Effector memory CD4-positive, alpha-beta T cell (primary cell): ENCODE measurements around the gene SLC22A6.
A peak's percentile ranks its signal among the peaks of the same experiment; 100 is the strongest.

Experiments used
- DNase-seq, 3 donors: peaks; one replicate each; pipeline ENCODE4 v3.0.0-alpha.2; 2020
- H3K27ac ChIP-seq: 2 replicates; pipeline ENCODE4 v1.7.0; 2013; ENCODE audit warnings: mild to moderate bottlenecking, low read length, moderate library complexity; ENCODE audit not compliant: insufficient read depth, poor library complexity, severe bottlenecking
- H3K27me3 ChIP-seq: replicated peaks from 2 replicates; pipeline ENCODE4 v1.7.0; 2013; ENCODE audit warnings: mild to moderate bottlenecking, low read length; ENCODE audit not compliant: insufficient read depth, control insufficient read depth, poor library complexity, severe bottlenecking
- H3K36me3 ChIP-seq: 2 replicates; pipeline ENCODE4 v1.7.0; 2013; ENCODE audit warnings: mild to moderate bottlenecking, low read length, moderate library complexity; ENCODE audit not compliant: control insufficient read depth, insufficient read depth
- H3K4me1 ChIP-seq: 2 replicates; pipeline ENCODE4 v1.7.0; 2013; ENCODE audit warnings: low read length, mild to moderate bottlenecking; ENCODE audit not compliant: control insufficient read depth, insufficient read depth, poor library complexity, severe bottlenecking
- H3K4me3 ChIP-seq: 2 replicates; pipeline ENCODE4 v1.7.0; 2013; ENCODE audit warnings: low read length, low read depth, mild to moderate bottlenecking; ENCODE audit not compliant: insufficient read depth, poor library complexity, severe bottlenecking
- H3K9me3 ChIP-seq: 2 replicates; pipeline ENCODE4 v1.7.0; 2013; ENCODE audit warnings: mild to moderate bottlenecking, low read length, moderate library complexity; ENCODE audit not compliant: control insufficient read depth

The SLC22A6 gene

DNA sequence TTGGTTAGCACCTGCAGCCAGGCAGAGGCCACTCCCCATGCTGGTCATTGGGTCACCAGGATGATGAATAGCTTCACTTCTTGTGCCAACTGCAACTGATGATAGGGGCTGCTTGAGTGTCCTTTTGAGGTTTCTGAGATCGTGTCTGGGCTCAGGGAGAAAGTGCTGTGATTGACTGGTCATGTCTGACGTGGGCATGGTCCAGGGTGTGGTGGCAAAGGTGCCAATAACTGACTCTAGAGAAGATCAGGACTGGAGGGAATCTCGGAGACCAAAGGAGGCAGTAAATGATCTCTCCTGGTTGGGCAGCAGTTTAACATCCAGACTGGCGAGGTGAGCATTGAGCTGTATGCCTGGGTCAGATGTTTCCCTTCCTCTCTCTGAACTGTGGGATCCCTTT, 10.0 kb upstream of the SLC22A6 start:
- Histone ChIP-seq H3K27ac (no peak overlapping the region), H3K9me3 (no peaks in the 10 kb centered on the region), H3K36me3 (no peaks in the 10 kb centered on the region), H3K4me3 (no peak overlapping the region), H3K4me1 (no peaks in the 10 kb centered on the region), H3K27me3 (peaks cover 3% of the 10 kb centered on the region)
- DNase-seq: no peak

DNA sequence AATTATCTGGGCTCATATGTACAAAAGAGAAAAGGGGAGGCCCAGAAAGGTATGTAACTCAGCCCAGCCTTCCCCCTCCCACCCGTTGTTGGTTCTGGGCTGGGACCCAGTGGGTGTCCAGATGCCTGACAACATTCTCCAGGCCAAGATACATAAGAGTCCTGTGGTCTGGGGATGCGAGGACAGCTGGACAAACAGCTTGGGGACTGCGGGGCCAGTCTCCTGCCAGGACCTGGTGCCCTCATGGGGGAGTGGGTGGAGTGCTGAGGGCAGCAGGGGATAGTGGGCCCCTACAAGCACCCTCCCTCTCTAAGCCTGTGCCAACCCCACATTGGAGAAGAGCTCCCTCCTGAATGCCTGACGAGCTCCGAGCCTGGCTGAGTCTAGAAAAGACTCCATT, 3.5 kb upstream of the SLC22A6 start:
- DNase-seq: no peak
- no peaks in the 10 kb centered on the region for H3K27me3 ChIP-seq

DNA sequence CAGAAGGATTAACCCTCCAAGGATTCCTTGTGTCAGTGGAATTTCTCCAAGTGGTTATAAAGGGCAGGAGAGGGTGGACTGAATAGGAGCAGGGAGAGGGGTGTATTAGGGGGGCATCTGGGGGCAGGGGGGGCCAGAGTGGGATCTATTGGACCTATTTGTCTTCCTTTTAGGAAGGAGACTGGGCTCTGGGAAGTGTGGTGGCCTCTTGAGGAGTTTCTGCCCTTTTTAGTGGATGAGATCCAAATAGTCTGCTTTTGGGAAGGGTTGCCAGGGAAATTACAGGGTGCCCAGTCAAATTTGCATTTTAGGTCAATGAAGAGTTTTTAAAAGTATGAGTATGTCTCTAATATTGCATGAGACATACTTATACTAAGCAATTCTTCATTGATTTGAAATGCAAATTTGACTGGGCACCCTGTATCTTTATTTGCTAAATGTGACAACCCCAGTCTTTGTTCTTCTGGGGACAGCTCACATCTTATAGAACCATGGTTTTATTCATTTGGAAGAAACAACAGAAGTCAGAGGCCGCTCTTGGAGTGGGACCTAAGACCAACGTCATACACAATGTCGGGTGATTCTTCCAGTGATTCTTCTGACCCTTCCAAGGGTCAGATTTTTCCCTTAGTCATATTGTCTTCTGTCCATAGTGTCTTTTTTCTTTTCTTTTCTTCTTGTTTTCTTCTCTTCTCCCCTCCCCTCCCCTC, 429 bp upstream of the SLC22A6 start:
- Histone ChIP-seq H3K27ac (no peak overlapping the region), H3K4me3 (no peak overlapping the region), H3K9me3 (no peaks in the 10 kb centered on the region), H3K36me3 (no peaks in the 10 kb centered on the region), H3K4me1 (no peaks in the 10 kb centered on the region), H3K27me3 (no peaks in the 10 kb centered on the region)
- DNase-seq: no peak

More for the DNA sequence above, 3.5 kb upstream of the SLC22A6 start:
- no peaks in the 10 kb centered on the region for H3K9me3 ChIP-seq
- H3K36me3 ChIP-seq: no peaks in the 10 kb centered on the region
- H3K27ac ChIP-seq: no peak overlapping the region
- no peak overlapping the region for H3K4me3 ChIP-seq
- H3K4me1 ChIP-seq: no peaks in the 10 kb centered on the region

DNA sequence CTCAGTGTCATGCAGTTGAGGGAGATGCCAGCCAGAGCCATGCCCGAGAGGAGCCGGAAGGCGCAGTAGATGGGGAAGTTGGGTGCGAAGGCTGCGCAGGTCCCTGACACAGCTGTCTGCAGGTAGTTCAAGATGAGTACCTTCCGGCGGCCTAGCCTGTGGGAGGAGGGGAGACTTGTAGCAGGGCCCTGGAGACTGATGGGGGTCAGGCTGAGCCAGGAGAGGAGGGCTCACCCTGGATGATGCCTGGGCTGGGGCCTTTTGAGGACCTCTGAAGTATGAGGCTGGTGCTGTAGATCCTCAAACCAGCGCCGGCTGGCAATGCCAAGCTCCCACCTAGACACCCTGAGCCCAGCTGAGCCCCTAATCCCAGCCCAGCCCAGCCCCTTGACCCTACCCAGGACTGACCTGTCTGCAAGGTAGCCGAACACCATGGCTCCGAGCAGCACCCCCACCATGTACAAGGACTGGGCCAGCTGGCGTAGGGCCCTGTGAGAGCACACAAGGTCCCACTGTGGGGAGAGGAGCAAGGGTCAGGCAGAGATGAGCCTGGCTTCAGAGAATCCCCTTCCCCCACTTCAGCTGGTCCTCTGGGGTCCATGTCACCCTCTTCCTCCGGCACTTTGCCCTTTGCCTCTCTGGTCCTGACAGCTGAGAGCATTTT, 1.1 kb downstream of the SLC22A6 start:
- Histone ChIP-seq H3K4me1 (no peaks in the 10 kb centered on the region), H3K4me3 (no peak overlapping the region), H3K36me3 (no peaks in the 10 kb centered on the region), H3K9me3 (no peaks in the 10 kb centered on the region), H3K27me3 (no peaks in the 10 kb centered on the region), H3K27ac (no peak overlapping the region)
- DNase-seq: no peak

DNA sequence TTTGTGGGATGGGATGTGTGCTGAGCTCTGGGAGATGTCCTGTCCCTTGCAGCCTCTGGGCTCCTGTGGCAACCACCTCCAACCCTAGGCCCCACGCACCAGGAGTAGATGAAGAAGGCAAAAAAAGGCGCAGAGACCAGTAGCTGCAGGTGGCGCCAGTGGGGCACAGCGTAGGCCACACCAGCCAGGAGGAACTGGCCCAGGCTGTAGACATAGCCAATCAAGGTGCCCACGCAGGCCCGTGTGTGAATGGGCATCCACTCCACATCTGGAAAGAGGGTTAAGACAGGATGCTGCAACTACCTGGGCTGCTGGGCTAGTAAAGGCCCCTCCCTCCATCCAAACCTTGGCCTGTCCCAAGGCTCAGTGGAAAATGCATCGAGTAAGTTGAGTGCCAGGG, 3.0 kb downstream of the SLC22A6 start:
- H3K27ac ChIP-seq: no peak overlapping the region
- no peak for DNase-seq
- H3K4me3 ChIP-seq: no peak overlapping the region
- H3K27me3 ChIP-seq: no peaks in the 10 kb centered on the region
- no peaks in the 10 kb centered on the region for H3K36me3 ChIP-seq
- H3K9me3 ChIP-seq: no peaks in the 10 kb centered on the region
- H3K4me1 ChIP-seq: no peaks in the 10 kb centered on the region

DNA sequence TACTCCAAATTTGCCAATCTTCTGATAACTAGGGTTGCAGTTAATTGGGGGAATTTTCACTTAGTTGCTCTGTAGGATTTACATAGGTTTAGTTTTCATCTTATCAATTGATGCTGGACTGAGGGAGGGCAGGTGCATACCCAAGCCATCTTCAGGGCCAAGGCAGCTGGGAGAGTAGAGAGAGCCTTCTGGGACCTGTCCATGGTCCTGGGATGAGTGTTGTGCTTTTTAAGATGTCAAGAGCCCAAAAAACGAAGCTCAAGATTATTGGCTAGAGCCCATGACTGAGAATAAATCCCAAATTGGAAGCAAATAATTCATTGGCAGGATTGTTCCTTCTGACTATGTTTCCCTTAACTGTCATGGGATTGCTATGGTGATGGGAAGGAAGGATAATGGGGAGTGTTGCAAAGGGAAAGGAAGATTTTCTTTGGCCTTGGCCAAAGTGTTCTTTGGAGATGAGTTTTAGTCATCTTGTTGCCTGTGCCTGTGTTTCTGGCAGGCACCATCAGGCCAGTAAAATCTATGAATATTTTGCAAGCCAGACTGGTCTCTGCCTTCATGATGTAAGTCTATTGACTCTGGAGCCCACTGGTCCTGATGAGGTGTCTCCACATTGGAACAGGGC, 4.5 kb downstream of the SLC22A6 start:
- Histone ChIP-seq H3K4me1 (no peaks in the 10 kb centered on the region), H3K36me3 (no peaks in the 10 kb centered on the region), H3K9me3 (no peaks in the 10 kb centered on the region), H3K4me3 (no peak overlapping the region), H3K27me3 (no peaks in the 10 kb centered on the region), H3K27ac (no peak overlapping the region)
- DNase-seq: no peak

DNA sequence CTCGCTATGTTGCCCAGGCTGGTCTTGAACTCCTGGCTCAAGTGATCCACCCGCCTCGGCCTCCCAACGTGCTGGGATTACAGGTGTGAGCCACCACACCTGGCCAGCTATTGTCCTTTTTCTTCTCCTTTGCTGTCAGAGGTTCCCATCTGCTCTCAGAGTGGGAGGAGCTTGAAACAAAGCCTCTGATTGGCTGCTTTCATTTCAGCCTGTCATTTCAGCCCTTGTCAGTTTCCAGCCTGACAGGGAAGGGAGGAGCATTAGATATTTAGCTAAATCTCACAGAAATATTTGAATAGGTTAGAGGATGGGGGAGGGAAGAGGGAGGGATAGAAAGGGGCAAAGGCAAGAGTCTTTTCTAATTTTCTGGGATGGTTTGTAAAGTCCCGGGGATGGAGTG, 8.7 kb downstream of the SLC22A6 start:
- Histone ChIP-seq H3K27ac (no peak overlapping the region), H3K27me3 (no peaks in the 10 kb centered on the region), H3K36me3 (no peaks in the 10 kb centered on the region), H3K4me3 (no peak overlapping the region), H3K4me1 (no peaks in the 10 kb centered on the region), H3K9me3 (no peaks in the 10 kb centered on the region)
- no peak for DNase-seq

DNA sequence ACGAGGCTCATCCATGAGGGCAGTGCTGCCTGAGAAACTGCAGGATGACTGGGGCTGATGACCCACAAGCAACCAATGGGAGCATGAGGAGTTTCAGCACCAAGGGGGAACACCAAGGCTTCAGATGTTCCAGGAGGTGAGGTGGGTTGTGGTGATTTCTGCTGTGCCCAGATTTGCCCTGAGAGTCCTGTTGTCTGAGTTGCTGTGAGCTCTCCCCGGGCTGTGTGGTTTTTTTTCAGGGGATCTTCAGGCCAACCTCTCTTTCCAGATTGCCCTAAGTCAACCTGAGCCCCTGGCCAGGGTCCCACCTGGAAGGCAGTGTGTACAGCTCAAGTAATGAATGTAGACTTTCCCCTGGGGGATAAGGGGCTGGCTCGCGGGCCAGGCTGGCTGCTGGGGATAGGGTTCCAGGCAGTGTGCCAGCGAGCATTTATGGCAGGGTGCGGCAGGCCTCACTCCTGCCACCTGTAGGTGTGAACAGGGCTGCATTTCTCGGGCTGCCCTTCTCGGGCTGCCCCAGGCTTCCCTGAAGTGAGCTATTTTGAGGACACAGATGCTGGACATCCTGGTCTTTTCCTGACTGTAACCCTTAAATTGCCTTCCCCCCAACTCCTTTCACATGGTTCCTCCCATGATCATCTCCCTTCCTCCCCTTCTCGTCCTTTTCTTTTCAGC, 9.8 kb downstream of the SLC22A6 start:
- H3K36me3 ChIP-seq: no peaks in the 10 kb centered on the region
- no peak overlapping the region for H3K27ac ChIP-seq
- H3K27me3 ChIP-seq: no peaks in the 10 kb centered on the region
- no peaks in the 10 kb centered on the region for H3K9me3 ChIP-seq
- no peaks in the 10 kb centered on the region for H3K4me1 ChIP-seq
- peak in 1 of 3 donors; percentile 0 for DNase-seq
- no peak overlapping the region for H3K4me3 ChIP-seq

DNA sequence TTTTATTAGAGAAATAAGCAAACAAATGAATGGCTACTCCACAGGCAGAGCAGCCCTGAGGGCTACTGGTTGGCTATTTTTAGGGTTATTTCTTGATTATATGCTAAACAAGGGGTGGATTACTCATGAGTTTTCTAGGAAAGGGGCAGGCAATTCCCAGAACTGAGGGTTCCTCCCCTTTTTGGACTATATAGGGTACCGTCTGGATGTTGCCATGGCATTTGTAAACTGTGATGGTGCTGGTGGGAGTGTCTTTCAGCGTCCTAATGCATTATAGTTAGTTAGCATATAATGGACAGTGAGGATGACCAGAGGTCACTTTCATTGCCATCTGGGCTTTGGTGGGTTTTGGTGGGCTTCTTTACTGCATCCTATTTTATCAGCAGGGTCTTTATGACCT, 19.2 kb downstream of the SLC22A6 start:
- DNase-seq: no peak
- Histone ChIP-seq H3K4me3 (no peak overlapping the region), H3K4me1 (no peaks in the 10 kb centered on the region), H3K27me3 (no peaks in the 10 kb centered on the region), H3K9me3 (no peaks in the 10 kb centered on the region), H3K36me3 (no peaks in the 10 kb centered on the region), H3K27ac (no peak overlapping the region)

DNA sequence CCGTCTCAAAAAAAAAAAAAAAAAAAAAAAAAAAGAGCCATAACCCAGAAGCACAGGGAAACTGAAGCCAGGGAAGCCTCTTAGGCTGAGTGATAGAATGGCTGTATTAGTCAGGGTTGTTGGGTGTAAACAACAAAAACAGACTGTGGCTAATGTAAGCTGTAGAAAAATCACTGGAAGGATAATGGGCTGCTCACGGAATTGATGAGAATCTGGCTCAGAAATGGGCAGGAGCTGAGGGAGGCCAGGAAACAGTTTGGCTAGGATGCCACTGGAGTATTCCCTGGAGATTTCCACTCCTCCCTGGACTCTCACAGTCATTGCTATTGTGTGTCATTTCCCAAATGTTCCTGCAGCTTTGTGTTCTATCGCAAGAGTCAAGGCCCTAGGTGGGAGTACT, 22.4 kb downstream of the SLC22A6 start:
- no peaks in the 10 kb centered on the region for H3K27me3 ChIP-seq
- no peak for DNase-seq
- no peak overlapping the region for H3K4me3 ChIP-seq
- H3K36me3 ChIP-seq: no peaks in the 10 kb centered on the region
- H3K27ac ChIP-seq: no peak overlapping the region
- no peaks in the 10 kb centered on the region for H3K9me3 ChIP-seq
- no peaks in the 10 kb centered on the region for H3K4me1 ChIP-seq
